Parathyroid adenoma (tissue), 2 donors: ENCODE data around the gene CLDN34.

Experiments
- H2AFZ ChIP-seq: fragments of 300-600 bp; sonication (generic); one replicate; pipeline ENCODE4 v1.7.0; 2017; ENCODE audit warnings: antibody characterized with exemption, mild to moderate bottlenecking
- H3K27ac ChIP-seq: fragments of 300-600 bp; sonication (generic); one replicate; pipeline ENCODE4 v1.7.0; 2017
- H3K27me3 ChIP-seq: fragments of 300-600 bp; sonication (generic); one replicate; pipeline ENCODE4 v1.7.0; 2017; ENCODE audit warnings: low read length; ENCODE audit not compliant: control insufficient read depth, insufficient read depth
- H3K36me3 ChIP-seq: fragments of 300-600 bp; sonication (generic); one replicate; pipeline ENCODE4 v1.7.0; 2017; ENCODE audit warnings: low read length; ENCODE audit not compliant: control insufficient read depth, insufficient read depth
- H3K4me1 ChIP-seq: fragments of 300-600 bp; sonication (generic); one replicate; pipeline ENCODE4 v1.7.0; 2017; ENCODE audit warnings: control low read depth
- H3K4me2 ChIP-seq: fragments of 300-600 bp; sonication (generic); one replicate; pipeline ENCODE4 v1.7.0; 2017; ENCODE audit warnings: low read length
- H3K4me3 ChIP-seq: fragments of 300-600 bp; sonication (generic); one replicate; pipeline ENCODE4 v1.7.0; 2017; ENCODE audit warnings: low read depth, low read length
- H3K79me2 ChIP-seq: fragments of 300-600 bp; sonication (generic); one replicate; pipeline ENCODE4 v1.7.0; 2017; ENCODE audit warnings: control low read depth
- H3K9ac ChIP-seq: fragments of 300-600 bp; sonication (generic); one replicate; pipeline ENCODE4 v1.7.0; 2017; ENCODE audit warnings: mild to moderate bottlenecking
- H3K9me3 ChIP-seq: fragments of 300-600 bp; sonication (generic); one replicate; pipeline ENCODE4 v1.7.0; 2017; ENCODE audit warnings: low read length; ENCODE audit not compliant: control insufficient read depth
- CTCF ChIP-seq: fragments of 300-600 bp; sonication (generic); IDR thresholded peaks from one replicate; pipeline ENCODE4 v1.7.0; 2017; ENCODE audit warnings: antibody characterized with exemption, mild to moderate bottlenecking
- donor health status: primary hyperparathyroidism.

The CLDN34 gene

GRCh38 chrX:9938516-9938915 lies 28.6 kb upstream of the CLDN34 start:
- Histone ChIP-seq H2AFZ (no peak overlapping the region), H3K36me3 (no peaks in the 10 kb centered on the region), H3K9ac (no peak overlapping the region), H3K27ac (no peak overlapping the region), H3K4me1 (no peaks in the 10 kb centered on the region), H3K4me3 (no peak overlapping the region), H3K4me2 (no peak overlapping the region), H3K27me3 (no peaks in the 10 kb centered on the region), H3K79me2 (no peaks in the 10 kb centered on the region), H3K9me3 (no peaks in the 10 kb centered on the region)
- TF ChIP-seq CTCF: no peak

GRCh38 chrX:9940421-9940820 lies 26.7 kb upstream of the CLDN34 start:
- H2AFZ ChIP-seq: no peak overlapping the region
- TF ChIP-seq CTCF: no peak
- no peak overlapping the region for H3K4me3 ChIP-seq
- no peaks in the 10 kb centered on the region for H3K27me3 ChIP-seq
- H3K9ac ChIP-seq: no peak overlapping the region
- H3K4me2 ChIP-seq: no peak overlapping the region
- no peaks in the 10 kb centered on the region for H3K4me1 ChIP-seq
- H3K27ac ChIP-seq: no peak overlapping the region
- H3K9me3 ChIP-seq: no peaks in the 10 kb centered on the region
- H3K36me3 ChIP-seq: no peaks in the 10 kb centered on the region
- H3K79me2 ChIP-seq: no peaks in the 10 kb centered on the region

- no peak for TF ChIP-seq CTCF
- H3K27me3 ChIP-seq: no peaks in the 10 kb centered on the region
- H3K27ac ChIP-seq: no peak overlapping the region
- H3K9me3 ChIP-seq: no peaks in the 10 kb centered on the region
- no peaks in the 10 kb centered on the region for H3K4me1 ChIP-seq
- no peaks in the 10 kb centered on the region for H3K79me2 ChIP-seq
- H3K4me2 ChIP-seq: no peak overlapping the region
- H3K9ac ChIP-seq: no peak overlapping the region
- no peaks in the 10 kb centered on the region for H3K36me3 ChIP-seq
- no peak overlapping the region for H3K4me3 ChIP-seq
- no peak overlapping the region for H2AFZ ChIP-seq
These were observed 25.1 kb upstream of the CLDN34 start for GRCh38 chrX:9942086-9942485.

GRCh38 chrX:9943420-9943819 lies 23.7 kb upstream of the CLDN34 start:
- no peak for TF ChIP-seq CTCF
- Histone ChIP-seq H3K27me3 (no peaks in the 10 kb centered on the region), H3K4me3 (no peak overlapping the region), H3K79me2 (no peaks in the 10 kb centered on the region), H3K36me3 (no peaks in the 10 kb centered on the region), H3K27ac (no peak overlapping the region), H3K9me3 (no peaks in the 10 kb centered on the region), H3K4me2 (no peak overlapping the region), H3K9ac (no peak overlapping the region), H2AFZ (no peak overlapping the region), H3K4me1 (no peaks in the 10 kb centered on the region)

DNA sequence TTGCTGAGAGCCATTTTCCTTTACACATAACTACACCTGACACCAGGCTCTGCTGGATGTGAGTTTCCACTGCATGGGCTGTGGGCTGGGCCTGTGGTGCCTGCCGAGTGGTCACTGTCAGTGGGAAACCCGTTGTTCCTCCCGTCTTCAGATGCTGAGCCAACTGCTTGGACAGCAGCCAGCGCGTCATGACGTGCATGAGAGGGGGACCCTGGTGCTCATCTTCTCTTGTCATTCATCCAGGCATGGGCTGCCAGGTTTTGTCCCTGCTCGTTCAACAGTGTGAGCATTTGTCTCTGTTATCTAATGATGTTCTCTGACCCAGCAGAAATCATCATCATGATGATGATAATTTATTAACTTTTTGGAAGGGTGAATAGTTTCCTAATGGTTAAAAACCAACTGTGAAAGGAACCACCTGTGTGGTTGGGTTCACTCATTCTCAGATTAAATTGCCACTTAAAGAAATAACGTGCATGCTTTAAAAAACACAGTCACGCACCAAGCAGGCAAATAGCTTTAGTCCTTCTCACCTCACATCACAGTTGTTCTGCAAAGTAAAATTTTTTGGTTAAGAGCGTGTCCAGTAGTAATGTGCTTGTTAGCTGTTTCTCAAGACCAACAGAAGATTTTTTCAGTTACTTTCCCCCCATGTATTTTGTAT lies 19.9 kb upstream of the CLDN34 start:
- Histone ChIP-seq H3K4me1 (no peaks in the 10 kb centered on the region), H3K79me2 (no peaks in the 10 kb centered on the region), H3K27ac (no peak overlapping the region), H3K27me3 (no peaks in the 10 kb centered on the region), H3K9ac (no peak overlapping the region), H3K4me3 (no peak overlapping the region), H3K4me2 (no peak overlapping the region), H3K9me3 (no peaks in the 10 kb centered on the region), H2AFZ (no peak overlapping the region), H3K36me3 (no peaks in the 10 kb centered on the region)
- no peak for TF ChIP-seq CTCF
